H1 (cell line): ENCODE data around the gene PRC1. TPM values are rescaled to one million over a fixed set of nuclear protein-coding genes. Genes with fewer than 3 reads are reported as not detected.

Experiments used
- ASH2L ChIP-seq: fragments of 200-600, 300-600 bp; sonication (generic); IDR thresholded peaks from one replicate; pipeline ENCODE4 v1.7.1; 2017; ENCODE audit warnings: low read length
- RBBP5 ChIP-seq: IDR thresholded peaks from 2 replicates; pipeline ENCODE4 v1.7.1; 2012; ENCODE audit warnings: low read depth, mild to moderate bottlenecking, inconsistent platforms, low read length, moderate library complexity, borderline replicate concordance
- SAP30 ChIP-seq: fragments of 300-600 bp; sonication (generic); IDR thresholded peaks from 2 replicates; pipeline ENCODE4 v1.7.1; 2012; ENCODE audit warnings: low read length, moderate library complexity, mild to moderate bottlenecking, inconsistent platforms; ENCODE audit not compliant: insufficient read depth, insufficient replicate concordance
- polyA plus RNA-seq, 7 experiments: library from polyadenylated mRNA; depleted of rRNA in 3 of 7; stranded (reverse) in 5 of 7; unstranded in 2 of 7; fragments of >200 nt in 5 of 7; fragments of 200-250 nt in 2 of 7; gene quantifications; 1 replicate in 5 of 7; 2 replicates in 1 of 7; 4 replicates in 1 of 7; pipeline versions ENCODE4 v1.2.1 to v1.2.3, GENCODE V29; 2011 to 2013; ENCODE audit warnings: missing spikeins in 2 of 7, mixed read lengths in 2 of 7
- total RNA-seq: library from RNA; stranded (reverse); fragmentation: NEBNext Ultra II Directional; extraction: Animal tissue kit (Norgen Biotek cat#: 25700); gene quantifications from 2 replicates; pipeline ENCODE4 v1.2.1, GENCODE V29; 2021

PRC1 gene
- total and polyA plus RNA-seq, 2 of the 8 experiments (the other 6 are each of a cell fraction or from before 2014, with no cell fraction given): 90.7 to 181 TPM

- TF ChIP-seq RBBP5 (peak; percentile 91; the same call in 1 of the 2 replicates), SAP30 (peak; percentile 69), ASH2L (peak; percentile 88)
These were observed at the start of gene PRC1 (continued) for GRCh38 chr15:90994417-90995311.
